GM15510 (cell line): ENCODE measurements around the gene TAC3.

Experiments used
- POLR2A ChIP-seq: IDR thresholded peaks from 3 replicates; pipeline ENCODE4 v1.6.1; 2011; ENCODE audit warnings: borderline replicate concordance; ENCODE audit not compliant: insufficient read length; ENCODE audit errors: extremely low read depth

TAC3 gene

DNA sequence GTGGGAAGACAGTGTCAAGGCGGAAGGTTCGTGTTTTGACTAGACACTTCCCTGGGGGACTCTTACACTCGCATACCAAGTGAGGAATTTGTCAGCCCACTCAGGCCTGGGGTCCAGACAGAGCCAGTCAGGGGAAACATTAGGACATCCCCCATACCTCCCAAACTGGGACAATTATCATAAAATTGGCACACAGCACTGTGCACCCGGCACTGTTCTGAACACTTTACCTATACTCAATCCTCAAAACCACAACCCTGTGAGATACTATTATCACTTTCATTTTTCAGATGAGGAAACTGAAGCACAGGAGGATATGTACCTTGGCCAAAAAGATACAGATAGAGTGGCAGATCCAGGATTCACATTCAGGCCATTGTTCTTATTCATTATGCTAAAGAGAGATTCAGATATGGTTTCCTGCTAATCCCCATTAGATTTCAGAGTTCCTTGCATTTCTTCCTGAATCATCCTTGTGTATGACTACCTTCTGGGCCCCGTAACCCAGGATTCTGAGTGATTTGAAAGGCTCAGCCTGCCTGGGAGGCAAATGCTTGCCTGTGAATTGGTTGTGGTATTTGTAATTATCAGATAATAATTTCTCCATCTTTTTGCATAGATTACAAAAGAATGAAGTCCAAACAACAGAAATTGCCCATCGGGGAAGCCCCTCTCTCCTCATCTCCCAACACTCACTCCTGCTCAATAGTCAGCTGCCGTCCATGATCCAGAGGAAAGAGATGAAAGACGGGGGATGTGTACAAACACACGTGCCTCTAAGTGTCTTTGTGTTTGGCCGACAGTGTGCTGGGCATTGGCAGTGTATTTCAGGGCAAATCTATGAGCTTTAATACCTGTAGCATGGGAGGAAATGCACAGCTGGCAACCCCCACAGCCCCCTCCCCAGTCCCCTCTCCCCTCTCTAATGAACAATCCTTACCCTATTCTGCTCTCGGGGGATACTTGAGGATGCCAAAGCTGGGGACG is 4.6 kb downstream of the TAC3 start:
- no peak for TF ChIP-seq POLR2A

DNA sequence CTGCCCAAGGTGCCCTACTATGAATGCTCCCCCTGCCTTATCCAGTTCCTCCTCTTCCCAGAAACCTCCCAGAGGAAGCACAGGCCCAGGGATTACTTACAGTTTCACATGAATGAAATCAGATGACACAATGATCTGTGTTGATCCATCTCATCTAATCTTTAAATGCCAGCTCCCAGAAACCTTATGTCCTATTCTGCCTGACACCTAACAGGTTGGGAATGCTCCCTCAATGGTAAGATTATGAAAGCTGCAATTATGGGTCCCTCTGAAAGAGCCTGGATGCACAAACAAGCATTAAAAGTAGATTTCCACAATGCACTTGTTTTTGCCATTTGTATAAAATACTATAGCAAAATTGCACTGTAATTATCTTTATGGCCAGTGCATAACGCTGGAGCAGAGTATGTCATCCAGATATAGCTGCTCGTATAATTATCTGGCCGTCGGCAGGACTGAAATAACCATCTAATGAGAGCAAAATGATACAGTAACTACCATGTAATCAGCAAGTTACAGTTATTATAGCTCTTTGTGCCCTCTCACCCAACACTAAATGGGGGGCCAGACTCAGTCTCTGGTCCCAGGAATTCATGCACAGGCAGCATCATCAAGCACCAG is 5.6 kb downstream of the TAC3 start:
- no peak for TF ChIP-seq POLR2A

DNA sequence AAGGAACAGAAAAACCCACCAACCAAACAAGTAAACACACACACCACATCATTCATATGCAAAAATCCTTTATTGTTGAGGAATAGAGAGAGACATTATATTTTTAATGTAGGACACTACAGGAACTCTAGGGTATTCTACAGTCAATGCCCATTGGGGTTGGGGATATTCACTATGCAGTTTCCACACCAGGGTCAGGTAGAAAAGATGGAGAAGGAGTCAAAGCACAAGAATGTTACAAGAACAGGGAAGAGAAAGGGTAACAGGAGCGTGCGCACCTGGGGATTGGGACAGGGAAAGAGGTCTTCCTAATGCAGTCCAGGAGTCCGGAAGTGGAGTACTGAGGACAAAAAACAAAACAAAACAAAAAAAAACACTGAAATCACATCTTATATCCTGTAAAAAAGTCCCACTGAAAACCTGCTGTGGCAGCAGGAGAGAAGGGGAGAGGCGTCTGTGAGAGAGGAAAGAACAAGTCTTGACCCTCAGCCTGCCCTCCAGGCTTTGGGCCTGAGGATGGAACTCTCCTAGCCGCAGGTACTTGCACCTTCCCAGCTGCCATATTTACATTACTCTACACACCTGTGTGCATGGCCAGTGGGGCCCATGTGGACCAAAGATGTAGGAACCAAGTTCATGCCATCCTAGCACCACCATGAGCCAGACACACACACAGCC is 6.2 kb downstream of the TAC3 start:
- no peak for TF ChIP-seq POLR2A

DNA sequence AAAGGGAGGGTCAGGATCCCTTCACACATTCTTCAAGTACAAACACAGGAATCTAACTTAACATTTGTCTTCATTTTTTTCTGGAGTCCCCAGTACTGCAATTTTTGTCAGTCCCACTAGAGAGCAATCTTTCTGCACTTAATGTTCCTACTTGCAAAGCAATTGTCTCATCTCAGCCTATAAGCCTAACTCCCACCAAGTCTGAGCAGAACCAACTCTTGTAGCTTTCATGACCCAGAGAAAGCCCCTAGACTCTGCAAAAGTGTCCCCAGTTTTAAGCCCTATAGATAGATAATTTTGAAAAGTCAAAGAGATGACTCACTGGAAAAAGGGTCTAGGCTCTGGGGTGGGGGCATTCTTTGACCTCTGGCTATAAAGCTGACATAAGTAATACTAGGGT is 8.2 kb downstream of the TAC3 start:
- TF ChIP-seq POLR2A = no peak

DNA sequence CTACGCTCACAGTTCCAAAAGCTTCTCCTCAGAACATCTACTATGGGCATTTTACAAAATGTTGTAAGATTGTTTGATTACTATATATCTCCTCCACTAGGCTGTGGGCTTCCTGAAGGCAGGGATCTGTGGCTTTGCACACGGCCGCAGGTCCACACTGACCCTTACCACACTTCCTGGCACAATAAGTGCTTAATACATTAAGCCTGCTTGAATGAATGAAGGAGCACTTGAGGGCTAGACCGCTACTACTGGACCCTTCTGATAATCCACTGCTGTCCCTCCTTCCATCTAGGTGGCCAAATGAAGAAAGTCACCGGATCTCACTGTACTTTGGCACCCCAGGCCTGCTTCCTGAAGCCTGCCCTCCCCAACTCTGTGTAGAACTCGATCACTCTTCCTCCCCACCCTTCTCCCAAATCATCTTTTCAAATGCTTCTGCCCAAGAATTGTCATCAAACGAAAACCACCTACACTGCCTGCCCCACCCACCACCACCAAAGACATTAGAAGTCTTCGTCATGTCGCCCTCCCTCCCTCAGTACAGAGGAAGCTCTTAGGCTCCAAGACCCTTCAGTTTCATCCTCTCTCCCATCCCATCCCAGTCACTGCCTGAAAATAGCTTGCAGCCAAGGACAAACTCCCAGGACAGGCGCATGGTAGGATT is 9.4 kb downstream of the TAC3 start:
- TF ChIP-seq POLR2A = no peak

DNA sequence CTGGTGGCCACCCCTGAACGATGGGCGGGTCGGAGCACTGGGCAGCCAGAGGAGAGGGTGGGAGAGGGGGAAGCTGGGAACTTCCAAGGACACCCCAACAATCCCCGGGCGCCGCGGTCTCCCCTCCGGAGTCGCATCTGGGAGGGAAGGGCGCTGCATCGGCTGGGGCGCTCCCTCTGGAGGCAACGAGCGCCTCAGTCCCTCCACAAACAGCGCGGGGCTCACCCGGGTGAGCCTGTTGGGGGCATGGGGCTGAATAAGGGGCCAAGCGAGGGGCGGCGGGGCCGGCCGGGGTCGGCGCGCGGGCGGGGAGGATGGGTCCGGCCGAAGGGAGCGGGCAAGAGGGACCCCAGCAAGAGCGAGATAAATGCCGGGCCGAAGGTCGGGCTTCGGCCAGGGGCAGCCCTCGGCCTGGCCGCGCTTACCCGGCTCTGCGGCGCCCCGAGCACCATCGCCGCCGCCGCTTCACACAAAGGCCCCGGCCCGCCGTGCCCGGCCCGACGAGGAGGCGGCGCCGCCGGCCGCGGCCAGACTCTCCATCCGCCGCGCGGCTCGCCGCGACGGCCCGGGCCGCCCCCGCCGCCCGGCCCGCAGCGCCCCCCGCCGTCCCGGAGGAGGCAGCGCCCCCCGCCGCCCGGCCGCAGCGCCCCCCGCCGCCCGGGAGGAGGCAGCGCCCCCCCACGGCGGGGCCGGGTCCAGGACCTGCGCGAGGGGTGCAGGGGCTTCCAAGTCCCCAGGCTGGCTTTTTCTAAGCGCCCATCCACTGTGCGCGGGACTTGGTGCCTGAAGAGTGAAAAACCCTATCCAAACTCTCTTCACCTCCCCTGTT is 10.1 kb downstream of the TAC3 start, which contains the start of gene ZBTB39:
ZBTB39 (minus strand) TSS at position 567 of the 829 bp plus-strand sequence. CDS start 1,629 bp downstream, outside the sequence.
- TF ChIP-seq POLR2A = peak; percentile 86

DNA sequence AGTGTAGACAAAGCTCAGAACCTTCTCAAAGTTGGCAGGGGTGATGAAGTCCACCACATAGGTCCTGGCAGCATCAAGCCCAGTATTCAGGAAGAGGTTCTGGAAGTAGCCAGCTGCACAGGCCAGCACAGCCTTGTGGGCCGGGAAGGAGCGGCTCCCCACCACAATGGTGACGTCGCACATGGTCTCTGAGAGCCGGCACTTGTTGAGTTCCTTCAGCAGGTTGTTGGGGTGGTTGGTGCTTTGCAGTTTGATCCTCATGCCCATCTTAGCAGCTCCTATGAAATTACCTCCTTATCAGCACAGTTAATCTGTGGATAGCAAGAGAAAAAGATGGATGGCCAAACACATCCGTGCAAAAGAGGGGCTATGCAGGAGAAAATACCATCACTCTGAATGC is 11.7 kb downstream of the TAC3 start:
- TF ChIP-seq POLR2A = no peak

DNA sequence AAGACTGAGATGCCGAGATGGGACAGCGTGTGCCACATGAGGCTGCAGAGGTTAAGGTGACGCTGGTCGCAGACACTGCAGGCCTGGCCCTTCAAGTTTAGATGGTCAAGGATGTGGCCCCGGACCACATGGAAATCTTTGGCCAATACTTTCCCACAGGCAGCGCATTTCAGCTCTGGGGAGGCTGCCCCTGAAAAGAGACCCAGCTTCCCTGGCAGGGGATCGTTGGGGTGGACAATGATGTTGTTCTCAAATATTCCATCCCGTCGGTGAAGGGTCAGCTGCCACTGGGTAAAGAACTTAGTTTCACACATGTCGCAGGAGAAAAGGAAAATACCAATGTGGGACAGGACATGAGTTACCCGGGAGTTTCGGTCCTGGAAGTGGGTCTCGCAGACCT is 12.9 kb downstream of the TAC3 start:
- TF ChIP-seq POLR2A = no peak

DNA sequence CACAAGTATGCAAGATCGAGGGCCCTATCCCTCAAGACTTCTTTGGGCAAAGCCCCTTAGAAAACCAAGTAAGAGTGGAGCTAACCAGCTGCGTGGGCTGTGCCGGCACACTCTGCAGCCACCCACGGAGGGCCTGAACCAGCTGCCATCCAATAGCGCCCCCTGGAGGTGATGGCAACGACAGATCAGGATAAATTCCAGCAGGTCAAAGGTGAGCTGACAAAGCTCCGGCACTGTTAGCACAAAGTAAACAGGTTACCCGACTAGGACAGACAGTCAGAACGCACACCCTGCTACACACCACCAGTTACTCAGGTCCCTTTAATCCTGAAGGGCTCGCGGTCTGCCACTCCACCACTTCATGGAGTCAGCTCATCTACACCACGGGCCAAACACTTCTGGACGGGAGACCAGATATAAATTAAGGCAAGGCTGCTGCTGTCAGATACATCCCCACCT is 14.9 kb downstream of the TAC3 start:
- TF ChIP-seq POLR2A = no peak

DNA sequence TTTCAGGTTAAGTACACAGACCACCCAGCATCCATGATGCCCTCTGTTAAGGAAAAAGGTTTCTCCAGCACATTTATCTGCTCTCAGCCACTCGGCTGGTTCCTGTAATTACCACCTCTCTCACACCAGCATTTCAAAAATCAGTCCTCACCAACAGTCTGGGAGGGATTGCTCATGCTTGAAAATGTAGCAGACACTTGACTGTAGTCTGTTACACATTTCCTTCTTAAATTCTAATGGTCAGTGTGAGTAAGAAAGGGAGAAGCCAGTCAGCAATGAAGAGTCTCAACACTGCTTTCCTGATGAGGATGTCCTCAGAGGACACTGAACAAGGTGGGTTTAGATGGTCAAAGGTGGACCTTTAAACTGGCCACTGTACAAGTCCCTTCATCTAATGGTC is 15.9 kb downstream of the TAC3 start:
- TF ChIP-seq POLR2A = no peak

DNA sequence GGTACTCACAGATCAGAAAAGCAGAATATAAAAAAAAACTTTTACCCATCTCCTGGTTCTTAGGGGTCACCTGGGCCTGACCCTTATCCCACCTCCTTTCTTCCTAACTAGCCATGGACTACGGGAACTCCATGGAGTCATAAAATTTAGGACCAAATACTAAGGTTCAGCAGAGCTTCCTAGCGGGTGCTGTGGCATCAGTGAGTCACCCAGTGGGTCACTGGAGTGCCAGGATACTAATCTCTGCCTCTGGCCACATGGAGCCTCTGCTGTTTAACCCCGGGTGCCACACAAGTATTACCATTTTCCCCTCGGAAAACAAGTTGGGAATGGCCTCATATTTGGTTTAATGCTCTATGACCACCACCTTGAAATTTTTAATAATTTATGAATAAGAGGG is 16.9 kb downstream of the TAC3 start:
- TF ChIP-seq POLR2A = no peak

DNA sequence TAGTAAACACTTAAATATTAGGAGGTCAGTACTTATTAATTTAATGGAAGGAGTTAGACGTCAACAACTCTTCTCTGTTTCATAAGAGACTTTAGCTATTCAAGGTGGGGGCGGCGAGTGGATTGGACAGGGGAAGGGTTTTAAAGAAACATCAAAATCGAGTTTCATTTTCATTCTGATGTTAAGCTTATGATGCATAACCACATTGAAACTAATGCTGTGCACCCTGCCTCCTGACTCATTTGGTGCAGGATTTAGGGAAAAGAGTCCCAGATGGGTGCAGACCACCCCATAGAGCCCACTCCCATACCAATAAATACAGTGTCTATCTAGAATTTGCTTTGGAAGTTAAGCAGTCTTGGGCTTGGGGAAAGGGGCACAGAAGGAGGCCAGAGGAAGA is 17.3 kb downstream of the TAC3 start:
- no peak for TF ChIP-seq POLR2A

DNA sequence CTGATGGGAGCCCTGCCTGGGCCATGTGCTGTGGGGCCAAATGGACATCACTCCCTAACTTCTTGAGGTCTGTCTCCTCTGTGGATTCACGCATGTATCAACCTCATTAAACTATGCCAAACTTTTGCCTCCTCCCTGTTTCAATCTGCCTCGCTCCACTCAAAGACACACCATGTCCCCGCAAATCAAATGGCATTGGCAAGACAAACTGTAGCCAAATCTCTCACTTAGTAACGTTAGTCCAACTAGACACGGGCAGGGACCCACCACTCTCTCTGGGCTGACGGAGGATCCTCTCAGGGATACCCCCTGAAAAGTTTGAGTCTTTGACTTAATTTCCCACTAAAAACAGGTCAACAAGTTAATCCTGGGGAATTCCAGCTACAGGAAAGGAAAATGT is 18.0 kb downstream of the TAC3 start:
- TF ChIP-seq POLR2A = no peak

DNA sequence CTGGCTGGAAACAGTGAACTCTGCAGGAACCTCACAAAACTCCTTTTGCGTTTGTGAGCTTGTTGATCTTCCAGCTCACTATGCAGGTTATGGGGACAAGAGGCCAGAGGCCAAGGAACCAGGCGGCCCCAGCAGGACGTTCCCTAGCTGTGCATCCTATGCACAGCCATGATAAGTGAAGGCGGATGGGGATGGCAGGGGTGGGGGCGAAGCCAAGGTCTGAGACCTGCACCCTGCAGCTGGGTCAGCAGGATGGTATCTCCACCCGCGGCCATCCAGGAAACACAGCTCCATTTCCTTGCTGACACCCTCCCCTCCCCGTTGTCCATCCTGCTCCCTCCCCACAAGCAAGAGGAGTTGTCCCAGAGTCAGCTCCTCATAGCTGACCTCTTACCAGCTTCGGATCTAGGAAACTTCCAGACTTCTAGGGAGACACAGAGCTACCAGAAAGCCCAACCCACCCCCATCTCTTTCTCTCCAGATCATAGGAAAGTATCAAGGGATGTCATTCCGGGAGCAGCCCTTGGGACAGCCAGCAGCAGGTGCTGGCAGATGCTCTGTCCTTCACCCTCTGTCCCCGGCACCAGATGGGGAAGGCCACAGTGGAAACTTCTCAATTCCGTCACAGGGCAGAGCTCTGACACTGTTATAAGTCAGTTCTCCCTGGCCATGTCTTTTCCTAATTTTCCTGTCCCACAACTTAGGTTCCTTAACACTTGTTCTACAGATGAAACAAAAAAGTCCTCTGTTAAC is 19.4 kb downstream of the TAC3 start:
- no peak for TF ChIP-seq POLR2A

DNA sequence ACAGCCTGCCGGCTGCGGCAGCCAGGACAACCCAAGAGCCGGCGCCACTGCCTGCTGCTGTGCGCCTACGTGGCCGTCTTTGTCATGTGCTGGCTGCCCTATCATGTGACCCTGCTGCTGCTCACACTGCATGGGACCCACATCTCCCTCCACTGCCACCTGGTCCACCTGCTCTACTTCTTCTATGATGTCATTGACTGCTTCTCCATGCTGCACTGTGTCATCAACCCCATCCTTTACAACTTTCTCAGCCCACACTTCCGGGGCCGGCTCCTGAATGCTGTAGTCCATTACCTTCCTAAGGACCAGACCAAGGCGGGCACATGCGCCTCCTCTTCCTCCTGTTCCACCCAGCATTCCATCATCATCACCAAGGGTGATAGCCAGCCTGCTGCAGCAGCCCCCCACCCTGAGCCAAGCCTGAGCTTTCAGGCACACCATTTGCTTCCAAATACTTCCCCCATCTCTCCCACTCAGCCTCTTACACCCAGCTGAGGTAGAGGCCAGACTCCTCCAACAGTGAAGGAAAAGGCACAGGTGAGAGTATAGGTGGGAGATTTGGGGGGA is 20.3 kb downstream of the TAC3 start:
- no peak for TF ChIP-seq POLR2A
